ENCODE measurements around the gene MEAF6.
A peak's percentile ranks its signal among the peaks of the same experiment; 100 is the strongest.

MEAF6 gene

DNA sequence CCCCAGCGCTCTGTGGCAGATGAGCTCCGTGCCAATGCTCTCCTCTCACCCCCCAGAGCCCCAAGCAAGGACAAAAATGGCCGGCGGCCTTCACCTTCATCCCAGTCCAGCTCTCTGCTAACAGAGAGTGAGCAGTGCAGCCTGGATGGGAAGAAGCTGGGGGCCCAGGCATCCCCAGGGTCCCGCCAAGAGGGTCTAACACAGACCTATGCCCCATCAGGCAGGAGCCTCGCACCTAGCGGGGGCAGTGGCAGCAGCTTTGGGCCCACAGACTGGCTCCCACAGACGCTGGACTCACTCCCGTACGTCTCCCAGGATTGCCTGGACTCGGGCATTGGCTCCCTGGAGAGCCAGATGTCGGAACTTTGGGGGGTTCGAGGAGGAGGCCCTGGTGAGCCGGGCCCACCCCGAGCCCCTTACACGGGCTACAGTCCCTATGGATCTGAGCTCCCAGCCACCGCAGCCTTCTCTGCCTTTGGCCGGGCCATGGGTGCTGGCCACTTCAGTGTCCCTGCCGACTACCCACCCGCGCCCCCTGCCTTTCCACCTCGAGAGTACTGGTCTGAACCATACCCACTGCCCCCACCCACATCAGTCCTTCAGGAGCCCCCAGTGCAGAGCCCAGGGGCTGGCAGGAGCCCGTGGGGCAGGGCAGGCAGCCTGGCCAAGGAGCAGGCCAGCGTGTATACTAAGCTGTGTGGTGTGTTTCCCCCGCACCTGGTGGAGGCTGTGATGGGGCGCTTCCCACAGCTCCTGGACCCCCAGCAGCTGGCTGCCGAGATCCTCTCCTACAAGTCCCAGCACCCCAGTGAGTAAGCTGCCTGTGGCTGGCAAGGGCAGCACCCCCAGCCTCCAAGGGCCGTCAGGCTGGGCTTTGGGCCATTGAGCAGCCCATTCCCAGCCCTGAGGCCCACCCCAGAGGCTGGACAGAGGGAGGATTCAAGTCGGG, 31.5 kb downstream of the MEAF6 start:
- no peak for DNase-seq

DNA sequence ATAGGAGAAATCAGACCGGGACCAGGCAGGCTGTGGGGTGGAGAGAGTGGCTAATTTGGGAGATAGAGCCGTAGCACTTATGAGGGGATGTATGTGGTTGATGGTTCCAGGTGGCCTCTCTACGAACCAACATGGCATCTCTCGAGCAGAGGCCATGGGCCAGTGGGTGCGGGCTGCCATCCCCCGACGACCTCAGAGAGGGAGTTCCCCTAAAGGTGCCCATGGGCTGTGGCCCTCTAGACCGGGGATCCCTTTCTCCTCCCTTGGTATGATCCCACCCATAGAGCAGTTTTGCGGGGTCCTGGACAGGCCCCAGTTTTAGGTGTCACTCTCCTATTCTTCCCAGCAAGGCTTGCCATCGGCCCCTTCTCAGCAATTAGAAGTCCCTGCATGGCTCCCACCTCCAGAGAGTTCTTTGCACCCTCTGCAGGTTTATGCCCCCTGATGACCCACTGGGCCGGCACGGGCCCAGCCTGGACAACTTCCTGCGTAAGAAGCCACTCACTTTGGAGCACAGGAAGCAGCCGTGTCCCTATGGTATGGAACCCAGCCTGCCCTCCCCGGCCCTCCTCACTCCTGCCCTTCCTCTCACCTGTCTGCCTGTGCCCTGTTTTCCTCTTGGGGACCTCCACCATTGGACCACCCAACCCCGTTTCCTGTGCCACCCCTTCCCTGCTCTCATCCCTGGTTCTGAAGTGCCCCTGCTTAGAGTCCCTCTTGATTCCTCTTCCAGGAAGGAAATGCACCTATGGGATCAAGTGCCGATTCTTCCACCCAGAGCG, 32.4 kb downstream of the MEAF6 start:
- DNase-seq: no peak

DNA sequence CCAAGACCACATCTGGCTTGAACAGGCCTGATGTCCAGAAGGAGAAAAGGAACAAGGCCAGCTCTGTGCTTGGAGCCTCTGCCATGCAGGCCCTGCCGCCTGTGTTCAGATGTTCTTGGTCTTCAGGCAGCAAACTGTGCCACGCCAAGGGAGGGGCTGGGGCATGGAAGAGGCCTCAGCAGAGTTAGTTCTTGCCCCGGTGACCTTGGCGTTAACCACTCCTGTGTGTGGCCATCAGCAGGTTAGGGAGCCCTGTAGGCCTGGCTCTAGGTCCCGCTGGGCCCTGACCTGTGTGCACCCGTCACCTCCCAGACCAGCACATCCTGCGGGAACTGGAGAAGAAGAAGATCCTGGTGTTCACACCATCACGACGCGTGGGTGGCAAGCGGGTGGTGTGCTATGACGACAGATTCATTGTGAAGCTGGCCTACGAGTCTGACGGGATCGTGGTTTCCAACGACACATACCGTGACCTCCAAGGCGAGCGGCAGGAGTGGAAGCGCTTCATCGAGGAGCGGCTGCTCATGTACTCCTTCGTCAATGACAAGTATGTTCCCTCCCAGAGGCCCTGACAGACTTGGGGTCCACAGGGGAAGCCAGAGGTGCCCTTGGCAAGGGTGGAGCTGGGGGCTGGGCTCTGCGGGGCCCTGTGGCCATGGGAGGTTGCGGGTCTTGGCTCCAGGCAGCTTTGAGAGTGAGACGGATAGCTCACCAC, 33.1 kb downstream of the MEAF6 start:
- DNase-seq: no peak

DNA sequence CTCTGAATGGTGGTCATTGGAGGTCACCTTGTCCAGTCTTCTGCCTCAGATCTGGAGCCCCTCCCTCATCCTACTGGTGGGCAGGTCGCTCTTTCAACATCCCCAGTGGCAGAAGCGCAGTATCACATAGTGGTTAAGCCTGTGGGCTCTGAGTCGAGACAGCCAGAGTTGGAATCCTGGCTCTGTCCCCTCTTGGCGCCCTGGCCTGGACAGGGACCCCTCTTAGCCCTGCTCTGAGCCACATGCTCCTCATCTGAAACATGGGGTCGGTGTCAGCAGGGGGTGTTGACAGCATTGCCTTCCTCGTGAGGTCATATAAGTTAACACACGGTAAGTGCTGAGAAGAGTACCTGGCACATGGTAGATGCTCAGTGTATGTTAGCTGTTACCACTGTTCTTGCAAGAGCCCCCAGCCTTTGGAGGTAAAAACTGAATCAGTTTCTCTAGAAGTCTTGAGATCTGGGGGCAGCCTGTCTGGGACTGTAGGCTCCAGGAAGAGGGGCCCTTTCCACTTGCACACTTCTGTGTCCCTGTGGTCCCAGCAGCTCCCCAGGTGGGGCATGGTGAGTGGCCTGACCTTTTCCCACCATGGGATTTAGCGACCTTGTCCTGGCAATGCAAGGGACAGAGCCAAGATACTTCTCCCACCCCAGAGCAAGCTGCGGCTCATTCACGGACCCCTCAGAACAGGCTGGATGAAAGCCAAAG, 33.8 kb downstream of the MEAF6 start:
- no peak for DNase-seq

DNA sequence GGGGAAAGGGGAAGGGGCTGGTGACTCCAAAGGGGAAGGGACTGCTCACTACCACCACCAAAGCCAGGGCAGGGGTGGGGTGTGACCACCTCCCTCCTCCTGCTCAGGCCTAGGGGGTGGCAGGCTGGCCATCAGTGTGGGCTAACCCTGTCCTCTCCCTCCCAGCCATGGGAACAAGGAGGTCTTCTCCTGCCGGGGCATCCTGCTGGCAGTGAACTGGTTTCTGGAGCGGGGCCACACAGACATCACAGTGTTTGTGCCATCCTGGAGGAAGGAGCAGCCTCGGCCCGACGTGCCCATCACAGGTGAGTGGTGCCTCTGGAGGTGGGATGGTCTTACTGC, 34.5 kb downstream of the MEAF6 start:
- no peak for DNase-seq

DNA sequence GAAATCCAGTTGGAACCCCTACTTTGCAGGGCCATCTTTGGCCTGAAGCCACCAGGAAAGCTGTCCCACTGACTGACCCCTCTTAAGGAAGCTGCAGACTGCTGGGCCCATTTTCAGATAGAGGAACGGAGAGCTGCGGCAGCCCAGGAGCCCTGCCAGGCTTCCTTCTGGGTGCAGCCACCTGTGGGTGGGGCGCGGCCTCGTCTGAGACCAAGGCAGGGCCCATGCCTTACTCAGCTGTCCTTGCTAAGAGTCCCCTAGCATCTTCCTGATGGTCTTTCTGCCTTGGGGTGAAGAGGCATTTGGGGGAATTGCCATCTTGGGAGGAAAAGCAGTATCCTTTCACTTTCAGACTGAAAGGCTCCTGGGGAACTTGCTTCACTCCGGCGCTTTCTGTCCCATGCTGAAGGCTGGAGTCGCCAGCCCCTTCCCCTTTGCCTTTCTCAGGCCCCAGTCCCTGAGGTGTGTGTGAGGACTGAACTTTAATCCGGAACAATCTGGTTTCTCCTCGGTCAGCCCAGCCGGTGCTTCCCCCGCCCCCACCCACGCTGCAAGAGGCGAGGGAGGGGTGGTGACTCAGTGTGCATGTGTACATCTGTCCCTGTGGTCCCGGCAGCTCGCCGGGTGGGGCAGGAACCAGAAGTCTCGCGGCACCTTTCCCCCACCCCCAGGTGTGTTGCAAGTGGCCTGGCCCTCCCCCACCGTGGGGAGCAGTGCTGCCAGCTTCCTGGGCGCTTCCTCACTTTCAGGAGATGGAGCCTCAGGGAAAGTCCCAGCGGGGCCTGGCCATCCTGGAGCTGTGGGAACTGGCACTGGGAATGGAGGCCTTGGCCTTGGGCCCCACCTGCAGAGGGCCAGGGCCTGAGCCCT, 35.1 kb downstream of the MEAF6 start:
- DNase-seq: peak; percentile 81

DNA sequence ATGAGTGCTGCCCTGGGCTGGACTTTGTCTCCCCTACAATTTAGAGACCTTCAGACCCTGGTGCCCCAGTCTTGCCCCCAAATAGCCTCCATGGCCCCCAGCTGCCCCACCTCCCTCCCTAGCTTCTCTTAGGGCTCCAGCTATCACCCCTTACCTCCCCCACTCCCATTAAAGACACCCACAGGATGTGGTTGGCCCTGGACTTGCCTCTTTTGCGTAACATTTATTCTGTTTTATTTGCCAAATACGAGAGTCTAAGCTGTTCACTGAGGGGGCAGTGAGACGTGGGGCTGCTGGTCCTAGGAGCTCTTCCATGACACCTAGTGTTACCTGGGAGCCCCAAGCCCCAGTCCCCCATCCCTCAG, 35.7 kb downstream of the MEAF6 start:
- DNase-seq: peak; percentile 59

DNA sequence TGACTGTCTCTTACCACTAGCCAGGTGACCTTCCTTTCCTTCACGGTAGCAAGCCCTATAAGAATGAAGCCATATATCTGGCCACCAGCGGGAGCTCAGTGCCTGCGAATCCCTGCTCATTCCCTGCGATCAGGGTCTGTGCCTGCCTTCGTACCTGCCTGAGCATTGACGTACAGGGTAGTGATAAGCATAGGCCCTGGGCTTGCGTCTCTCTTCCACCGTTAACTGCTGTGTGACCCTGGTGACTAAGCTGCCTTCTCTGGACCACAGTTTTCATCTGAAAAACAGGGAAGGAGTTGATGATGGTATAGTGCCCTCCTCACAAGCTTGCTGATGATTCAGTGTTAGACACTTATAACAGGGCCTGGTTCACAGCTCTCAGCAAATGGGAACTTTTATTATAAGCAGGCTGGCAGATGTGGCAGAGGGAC, 36.1 kb downstream of the MEAF6 start:
- peak; percentile 52 for DNase-seq

DNA sequence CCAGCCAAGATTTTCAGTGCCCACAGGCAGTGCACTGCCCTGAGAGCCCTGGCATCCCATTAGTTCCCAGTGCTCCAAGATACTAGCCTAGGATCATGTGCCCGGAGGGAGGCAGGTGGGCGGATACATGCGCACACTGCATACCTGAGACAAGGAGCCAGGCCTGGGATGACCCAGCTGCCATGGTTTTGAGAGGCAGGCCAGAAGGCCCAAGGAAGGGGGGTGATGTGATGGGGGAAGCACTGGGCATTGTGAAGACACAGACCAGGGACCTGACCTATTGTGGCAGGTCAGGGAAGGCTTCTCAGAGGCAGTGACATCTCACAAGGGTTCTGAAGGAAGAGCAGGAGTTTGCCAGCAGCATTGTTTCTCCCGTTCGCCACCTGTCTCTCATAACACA, 36.6 kb downstream of the MEAF6 start:
- no peak for DNase-seq

DNA sequence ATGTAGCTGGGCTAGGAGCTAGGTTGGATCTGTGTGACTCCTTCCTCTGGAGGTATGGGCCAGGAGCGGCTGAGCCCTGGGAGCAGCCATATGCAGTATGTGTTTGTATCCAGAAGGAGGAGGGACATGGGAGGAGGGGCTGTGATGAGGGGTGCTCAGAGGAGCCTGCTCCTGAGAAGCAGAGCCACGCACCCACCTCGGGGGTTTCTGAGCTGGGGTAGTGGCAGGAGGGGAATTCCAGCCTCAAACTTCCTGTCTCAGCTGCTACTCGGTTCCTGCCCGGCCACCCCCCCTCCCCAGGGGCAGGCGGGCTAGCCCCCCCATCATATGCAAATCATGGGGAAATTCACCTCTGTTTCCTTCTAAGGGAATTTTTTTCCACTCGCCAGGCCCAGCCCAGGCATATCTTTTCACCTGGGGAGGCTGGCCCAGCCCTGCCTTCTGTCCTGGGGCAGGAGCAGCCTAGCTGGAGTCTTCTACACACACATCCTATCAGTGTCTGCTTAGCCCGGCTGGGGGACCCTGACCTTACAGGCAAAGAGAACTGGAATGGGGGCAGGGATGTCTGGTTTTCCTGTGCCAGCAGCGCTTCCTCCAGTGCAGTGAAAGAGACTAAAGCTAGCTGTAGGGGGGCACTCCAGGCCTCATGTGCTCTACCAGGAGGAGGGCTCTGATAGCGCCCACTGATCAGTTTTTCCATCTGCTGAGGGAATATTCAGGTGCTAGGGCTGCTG, 37.2 kb downstream of the MEAF6 start:
- DNase-seq: peak; percentile 62

DNA sequence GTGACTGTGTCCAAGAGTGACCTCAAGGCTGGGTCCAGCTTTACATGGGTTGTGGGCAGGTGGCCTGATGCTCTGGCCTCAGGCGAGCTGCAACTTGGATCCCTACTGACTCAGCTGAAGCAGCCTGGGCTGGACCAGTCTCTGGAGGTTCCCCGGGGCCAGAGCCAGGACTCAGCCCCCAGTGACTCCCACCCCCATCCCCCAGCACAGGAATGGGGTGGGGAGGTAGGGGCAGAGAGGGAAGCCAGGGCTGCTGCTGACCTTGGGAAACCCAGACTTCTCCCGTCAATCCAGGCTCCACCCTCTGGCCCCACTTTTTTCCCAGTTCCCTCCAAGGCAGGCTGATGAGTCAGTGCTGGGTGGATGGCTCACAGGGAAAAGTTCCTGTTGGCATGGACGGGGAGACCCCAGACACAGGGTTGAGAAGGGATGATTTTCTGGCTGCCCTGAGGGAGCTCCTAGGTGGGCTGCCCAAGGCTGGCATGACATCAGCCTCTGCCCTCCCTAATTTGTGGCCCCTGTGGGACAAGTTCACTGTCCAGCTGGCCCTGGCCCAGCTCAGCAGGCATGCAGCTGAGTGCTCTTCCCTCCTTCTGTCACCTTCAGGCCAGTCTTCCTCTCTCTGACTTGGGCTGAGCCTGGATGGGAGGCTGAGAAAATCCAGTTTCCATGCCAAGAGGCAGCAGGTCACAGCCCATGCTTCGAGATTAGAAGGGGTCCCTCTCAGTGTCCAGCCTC, 37.9 kb downstream of the MEAF6 start:
- peak; percentile 84 for DNase-seq

DNA sequence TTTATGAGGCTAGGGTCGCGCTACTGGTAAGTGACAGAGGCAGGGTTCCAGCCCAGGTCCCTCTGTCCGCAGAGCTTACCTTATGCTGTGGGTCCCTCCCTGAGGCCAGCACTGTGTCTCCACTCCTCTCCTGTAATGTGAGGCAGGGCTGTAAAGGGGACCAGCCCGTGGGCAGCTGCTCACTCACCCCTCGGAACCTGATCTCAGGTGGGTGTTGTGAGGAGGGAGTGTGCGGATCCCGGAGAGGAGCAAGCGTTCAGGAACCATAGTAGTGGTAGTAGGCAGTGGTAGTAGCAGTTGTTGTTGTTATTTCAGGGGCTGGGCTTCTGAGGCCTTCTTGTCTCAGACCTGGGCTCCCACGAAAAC, 38.5 kb downstream of the MEAF6 start:
- no peak for DNase-seq

DNA sequence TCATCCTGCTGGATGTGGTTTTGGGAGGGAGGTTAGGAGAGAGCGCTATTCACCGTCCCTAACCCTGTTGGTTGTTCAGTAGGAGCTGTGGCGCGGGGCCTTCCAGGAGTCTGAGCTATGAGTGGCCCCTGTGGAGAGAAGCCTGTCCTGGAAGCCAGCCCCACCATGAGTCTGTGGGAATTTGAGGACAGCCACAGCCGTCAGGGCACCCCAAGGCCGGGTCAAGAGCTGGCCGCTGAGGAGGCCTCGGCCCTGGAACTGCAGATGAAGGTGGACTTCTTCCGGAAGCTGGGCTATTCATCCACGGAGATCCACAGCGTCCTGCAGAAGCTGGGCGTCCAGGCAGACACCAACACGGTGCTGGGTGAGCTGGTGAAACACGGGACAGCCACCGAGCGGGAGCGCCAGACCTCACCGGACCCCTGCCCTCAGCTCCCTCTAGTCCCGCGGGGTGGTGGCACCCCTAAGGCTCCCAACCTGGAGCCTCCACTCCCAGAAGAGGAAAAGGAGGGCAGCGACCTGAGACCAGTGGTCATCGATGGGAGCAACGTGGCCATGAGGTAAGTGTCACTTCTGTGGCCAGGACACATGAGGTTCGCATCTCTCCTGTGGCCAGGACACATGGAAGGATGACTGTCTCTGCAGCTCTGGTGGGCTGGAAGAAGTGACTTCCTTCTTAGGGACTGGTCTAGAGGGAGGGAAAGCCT, 39.0 kb downstream of the MEAF6 start:
- no peak for DNase-seq

DNA sequence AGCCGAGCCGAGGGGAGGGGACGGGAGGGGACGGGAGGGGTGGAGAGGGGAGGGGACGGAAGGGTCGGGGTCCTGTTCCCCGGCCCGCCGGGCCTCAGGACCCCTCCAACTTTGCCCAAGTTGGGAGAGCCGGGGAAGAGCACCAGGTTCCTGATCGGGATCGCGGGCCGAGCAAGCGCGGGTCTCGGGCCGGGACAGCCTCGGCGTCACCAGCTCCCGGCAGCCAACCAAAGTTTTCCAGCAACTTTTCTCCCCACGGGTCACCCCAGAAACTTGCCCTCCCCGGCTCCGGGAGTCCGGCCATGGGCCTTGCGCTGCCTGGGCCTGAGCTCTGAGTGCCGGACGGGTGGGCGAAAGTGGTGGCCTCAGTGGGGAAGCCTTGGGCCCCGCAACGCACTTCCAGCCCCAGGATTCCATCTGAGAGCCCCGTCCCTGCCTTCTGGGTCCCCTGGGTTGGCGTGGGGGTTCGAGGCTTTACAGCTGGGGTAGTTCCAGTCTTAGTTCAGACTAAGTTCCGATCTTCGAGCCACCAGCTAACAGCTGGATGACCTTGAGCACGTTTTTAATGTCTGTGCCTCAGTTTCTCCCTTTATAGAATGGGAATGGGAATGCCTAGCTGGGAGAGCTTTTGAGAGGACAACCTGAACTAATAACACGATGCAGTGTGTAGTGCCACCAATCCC, 39.7 kb downstream of the MEAF6 start:
- DNase-seq: no peak

DNA sequence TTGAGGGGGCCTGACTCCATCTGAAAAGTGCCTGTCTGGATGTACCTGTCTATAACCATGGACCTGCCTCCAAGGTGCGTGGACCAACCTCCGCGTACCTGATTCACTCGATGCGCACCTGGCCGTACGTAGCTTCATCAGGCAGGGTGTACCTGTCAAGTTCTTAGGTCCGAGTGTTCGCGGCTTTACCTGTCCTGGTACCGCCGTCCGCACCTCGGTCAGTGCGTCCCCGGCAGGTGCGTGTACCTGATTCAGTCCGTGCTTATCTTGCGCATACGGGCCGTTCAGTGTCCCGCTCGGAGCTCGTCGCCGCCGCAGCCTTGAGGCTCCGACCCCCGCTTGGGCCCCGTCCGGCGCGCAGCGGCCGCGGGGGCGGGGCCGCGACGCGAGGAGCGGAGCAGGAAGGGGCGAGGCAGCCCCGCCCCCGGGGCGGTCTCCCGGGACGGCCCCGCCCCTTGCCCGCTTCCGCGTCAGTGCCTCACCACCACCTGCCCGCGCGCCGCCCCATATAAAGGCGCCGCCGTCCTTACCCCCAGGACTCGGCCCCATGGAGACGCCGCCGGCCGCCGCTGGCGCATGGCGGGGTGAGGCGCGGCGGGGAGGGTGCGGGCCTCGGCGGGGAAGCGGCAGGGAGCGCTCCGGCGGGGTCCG, 40.4 kb downstream of the MEAF6 start, which contains the start of gene ZC3H12A:
Gene ZC3H12A, plus strand, starts transcription at position 535 of the 651 bp plus-strand sequence. CDS start 917 bp downstream, outside the sequence.
- DNase-seq: peak; percentile 86

DNA sequence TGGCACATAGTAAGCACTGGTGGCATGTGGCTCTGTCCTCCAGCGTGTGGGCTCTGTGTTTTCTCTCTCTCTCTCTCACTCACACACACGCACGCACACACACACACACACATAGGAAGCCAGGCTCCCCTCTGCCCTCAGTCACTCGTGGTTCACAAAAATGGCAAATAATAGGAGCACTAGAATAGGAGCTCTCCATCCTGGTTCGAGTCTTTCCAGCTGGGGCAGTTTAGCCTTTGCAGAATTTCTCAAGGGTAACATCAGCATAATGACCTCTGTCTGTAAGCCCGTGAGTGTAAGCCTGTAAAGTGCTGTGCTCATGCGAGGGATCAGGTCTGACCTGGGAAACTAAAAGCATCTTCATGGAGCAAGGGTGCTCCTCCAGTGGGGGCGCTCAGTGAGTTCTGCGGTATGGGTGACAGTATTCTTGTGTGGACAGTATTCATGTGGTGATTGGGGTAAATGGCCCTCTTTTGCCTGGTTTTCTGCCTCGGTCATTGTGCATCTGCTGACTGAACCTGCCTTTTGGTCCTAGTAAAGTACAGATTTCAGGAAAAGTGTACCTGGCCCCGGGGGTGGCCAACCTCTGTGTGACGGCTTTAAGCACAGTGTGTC, 41.0 kb downstream of the MEAF6 start:
- no peak for DNase-seq

DNA sequence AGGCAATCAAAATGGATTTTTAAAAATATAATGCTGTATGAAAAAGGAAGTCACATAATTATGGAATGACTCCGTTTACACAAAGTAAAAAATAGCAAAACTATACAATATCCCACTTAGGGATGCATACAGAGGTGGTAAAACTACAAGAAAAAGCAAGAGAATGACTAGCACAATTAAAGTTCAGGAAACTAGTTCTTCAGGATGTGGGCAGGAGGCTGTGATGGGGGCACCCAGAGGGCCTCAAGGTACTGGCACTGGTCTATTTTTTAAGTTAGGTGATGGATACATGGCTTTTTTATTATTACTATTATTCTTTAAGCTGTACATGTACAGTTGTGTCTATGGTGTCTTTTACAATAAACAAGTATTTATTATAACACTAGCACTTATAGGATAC, 41.6 kb downstream of the MEAF6 start:
- DNase-seq: no peak

DNA sequence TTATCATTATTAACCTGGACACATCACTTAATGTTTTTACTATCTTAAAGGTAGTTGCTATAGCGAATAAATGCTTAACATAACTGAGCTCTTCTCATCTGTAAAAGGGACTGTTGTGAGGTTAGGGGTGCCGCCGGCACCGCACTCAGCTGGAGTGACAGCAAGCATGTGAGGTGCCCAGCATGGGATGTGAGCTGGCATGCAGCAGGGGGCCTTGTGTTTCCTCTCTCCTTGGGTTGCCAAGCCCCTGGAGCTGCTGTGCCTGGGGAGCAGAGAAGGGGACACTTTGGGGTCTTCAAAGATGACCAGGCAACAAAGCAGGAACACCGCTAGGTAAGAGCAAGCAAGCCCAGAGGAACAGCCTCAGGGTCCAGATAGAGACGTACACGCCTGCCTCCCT, 42.3 kb downstream of the MEAF6 start:
- DNase-seq: no peak

All from fibroblast of skin of right quadriceps (primary cell).